ENCODE data around the gene RTTN. TPM values are rescaled to one million over a fixed set of nuclear protein-coding genes. Genes with fewer than 3 reads are reported as not detected.

The RTTN gene
- total RNA-seq, 4 donors from 2014 or later: 10.8 to 58.1 (median 22.4) TPM

GRCh38 chr18:69956665-69957620, 248.5 kb downstream of the RTTN start:
- no peak overlapping the region for H3K4me3 ChIP-seq
- peak overlapping the region; percentile 19 to 46 for H3K27ac ChIP-seq
- intact Hi-C loops (cut with DNase I; ENCODE audit: low total_unique reads): no loop called here

GRCh38 chr18:69956057-69956456, 249.4 kb downstream of the RTTN start:
- Histone ChIP-seq H3K4me3 (no peak overlapping the region), H3K4me1 (no peaks in the 10 kb centered on the region), H3K27ac (peak overlapping the region; percentile 19 to 46), H3K9me3 (no peaks in the 10 kb centered on the region), H3K27me3 (no peaks in the 10 kb centered on the region), H3K36me3 (no peaks in the 10 kb centered on the region)
- DNase-seq: peak; percentile 43 to 49
- TF ChIP-seq POLR2A (IDR thresholded peaks at IDR 0.05): no peak
- no peak for TF ChIP-seq CTCF (IDR thresholded peaks at IDR 0.05)
- intact Hi-C loops (cut with DNase I; ENCODE audit: low total_unique reads): no loop called here

More at GRCh38 chr18:69956665-69957620, 248.5 kb downstream of the RTTN start:
- no peaks in the 10 kb centered on the region for H3K4me1 ChIP-seq
- H3K27me3 ChIP-seq: no peaks in the 10 kb centered on the region
- no peaks in the 10 kb centered on the region for H3K9me3 ChIP-seq
- no peak for DNase-seq
- H3K36me3 ChIP-seq: no peaks in the 10 kb centered on the region
- TF ChIP-seq CTCF (IDR thresholded peaks at IDR 0.05): no peak
- no peak for TF ChIP-seq POLR2A (IDR thresholded peaks at IDR 0.05)

- Histone ChIP-seq H3K36me3 (no peaks in the 10 kb centered on the region), H3K27ac (peak overlapping the region in 1 of 2 donors; percentile 43), H3K27me3 (no peaks in the 10 kb centered on the region), H3K4me1 (no peaks in the 10 kb centered on the region), H3K4me3 (no peak overlapping the region), H3K9me3 (no peaks in the 10 kb centered on the region)
- no peak for DNase-seq
- TF ChIP-seq CTCF (IDR thresholded peaks at IDR 0.05): no peak
- TF ChIP-seq POLR2A (IDR thresholded peaks at IDR 0.05): no peak
- intact Hi-C loops (cut with DNase I; ENCODE audit: low total_unique reads): no loop called here
Observed at GRCh38 chr18:69954719-69955480, 250.6 kb downstream of the RTTN start.

- H3K27ac ChIP-seq: no peak overlapping the region
- H3K4me1 ChIP-seq: no peaks in the 10 kb centered on the region
- no peaks in the 10 kb centered on the region for H3K36me3 ChIP-seq
- intact Hi-C loops (cut with DNase I; ENCODE audit: low total_unique reads): no loop called here
- H3K9me3 ChIP-seq: no peaks in the 10 kb centered on the region
- DNase-seq: no peak
- TF ChIP-seq CTCF (IDR thresholded peaks at IDR 0.05): no peak
- no peak for TF ChIP-seq POLR2A (IDR thresholded peaks at IDR 0.05)
- H3K27me3 ChIP-seq: no peaks in the 10 kb centered on the region
- no peak overlapping the region for H3K4me3 ChIP-seq
Observed at GRCh38 chr18:69953191-69953590, 252.3 kb downstream of the RTTN start.

Other genes with a start within 250 kb of the RTTN start
- gene SOCS6, start 83.4 kb upstream of the RTTN start, total RNA-seq: 10 to 100 TPM; 12.9 to 59.5 (median 19.9) TPM

Data from uterus (tissue), 4 donors.